ENCODE data around the gene PLA2G5. TPM values are rescaled to one million over a fixed set of nuclear protein-coding genes. Genes with fewer than 3 reads are reported as not detected.

PLA2G5 gene
- total RNA-seq, 6 experiments from 2014 or later, result not detected

DNA sequence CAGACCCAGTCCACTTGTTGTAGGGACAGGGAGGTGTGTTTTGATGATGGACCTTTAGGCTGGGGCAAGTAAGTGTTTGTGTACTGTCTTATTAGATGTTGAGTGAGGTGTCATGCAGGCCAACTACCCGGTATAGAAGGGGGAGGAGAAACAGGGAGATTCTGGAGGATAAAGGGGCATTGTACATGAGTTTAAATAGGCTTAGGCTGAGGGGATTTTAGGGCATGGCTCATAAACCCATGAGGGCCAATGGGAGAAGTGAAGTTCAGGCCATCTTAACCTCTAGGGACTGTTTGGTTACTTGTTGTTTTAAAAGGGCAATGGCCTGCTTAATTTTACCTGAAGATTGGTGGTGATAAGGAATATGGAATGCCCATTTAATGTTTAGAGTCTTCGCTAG is 38.2 kb upstream of the PLA2G5 start:
- peaks cover 30% of the 10 kb centered on the region for H3K27me3 Mint-ChIP-seq (ENCODE audit: insufficient read depth)
- no peaks in the 10 kb centered on the region for H3K9me3 Mint-ChIP-seq
- H3K27ac Mint-ChIP-seq, result no peak overlapping the region
- H3K36me3 Mint-ChIP-seq (ENCODE audit: low read depth), result no peaks in the 10 kb centered on the region
- no peak for DNase-seq
- H3K4me1 Mint-ChIP-seq (ENCODE audit: low read depth), result no peaks in the 10 kb centered on the region
- TF ChIP-seq, protein P1, sequence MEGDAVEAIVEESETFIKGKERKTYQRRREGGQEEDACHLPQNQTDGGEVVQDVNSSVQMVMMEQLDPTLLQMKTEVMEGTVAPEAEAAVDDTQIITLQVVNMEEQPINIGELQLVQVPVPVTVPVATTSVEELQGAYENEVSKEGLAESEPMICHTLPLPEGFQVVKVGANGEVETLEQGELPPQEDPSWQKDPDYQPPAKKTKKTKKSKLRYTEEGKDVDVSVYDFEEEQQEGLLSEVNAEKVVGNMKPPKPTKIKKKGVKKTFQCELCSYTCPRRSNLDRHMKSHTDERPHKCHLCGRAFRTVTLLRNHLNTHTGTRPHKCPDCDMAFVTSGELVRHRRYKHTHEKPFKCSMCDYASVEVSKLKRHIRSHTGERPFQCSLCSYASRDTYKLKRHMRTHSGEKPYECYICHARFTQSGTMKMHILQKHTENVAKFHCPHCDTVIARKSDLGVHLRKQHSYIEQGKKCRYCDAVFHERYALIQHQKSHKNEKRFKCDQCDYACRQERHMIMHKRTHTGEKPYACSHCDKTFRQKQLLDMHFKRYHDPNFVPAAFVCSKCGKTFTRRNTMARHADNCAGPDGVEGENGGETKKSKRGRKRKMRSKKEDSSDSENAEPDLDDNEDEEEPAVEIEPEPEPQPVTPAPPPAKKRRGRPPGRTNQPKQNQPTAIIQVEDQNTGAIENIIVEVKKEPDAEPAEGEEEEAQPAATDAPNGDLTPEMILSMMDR (IDR thresholded peaks at IDR 0.05), result no peak
- no peak overlapping the region for H3K4me3 Mint-ChIP-seq

DNA sequence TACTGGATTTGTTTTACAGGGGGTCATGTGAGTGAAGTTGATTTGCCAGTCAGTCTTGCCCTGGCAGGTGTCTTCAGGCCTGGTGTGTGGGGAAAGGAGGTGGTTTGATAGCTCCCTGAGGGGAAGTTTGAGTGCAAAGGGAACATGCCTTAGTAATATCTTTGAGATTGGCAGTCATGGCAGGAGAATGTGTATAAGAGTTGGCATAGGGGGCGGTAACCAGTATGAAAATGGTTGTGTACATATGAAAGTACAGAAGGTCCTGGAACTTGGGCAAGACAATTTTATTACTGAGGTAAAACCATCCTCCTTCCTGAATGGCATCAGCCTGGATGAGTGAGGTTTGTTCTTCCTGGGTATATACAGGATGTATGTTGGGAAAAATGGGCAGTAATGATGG is 37.6 kb upstream of the PLA2G5 start:
- Mint-ChIP-seq H3K4me1 (ENCODE audit: low read depth) (no peaks in the 10 kb centered on the region), H3K27ac (no peak overlapping the region), H3K36me3 (ENCODE audit: low read depth) (no peaks in the 10 kb centered on the region), H3K9me3 (no peaks in the 10 kb centered on the region), H3K4me3 (no peak overlapping the region), H3K27me3 (ENCODE audit: insufficient read depth) (peaks cover 34% of the 10 kb centered on the region)
- TF ChIP-seq, protein P1 (IDR thresholded peaks at IDR 0.05), result no peak
- no peak for DNase-seq

GRCh38 chr1:20033420-20033819 is 36.6 kb upstream of the PLA2G5 start:
- Mint-ChIP-seq H3K4me3 (no peak overlapping the region), H3K36me3 (ENCODE audit: low read depth) (no peaks in the 10 kb centered on the region), H3K4me1 (ENCODE audit: low read depth) (no peaks in the 10 kb centered on the region), H3K27me3 (ENCODE audit: insufficient read depth) (peaks cover 37% of the 10 kb centered on the region), H3K27ac (no peak overlapping the region), H3K9me3 (no peaks in the 10 kb centered on the region)
- TF ChIP-seq, protein P1 (IDR thresholded peaks at IDR 0.05), result no peak
- DNase-seq, result no peak

DNA sequence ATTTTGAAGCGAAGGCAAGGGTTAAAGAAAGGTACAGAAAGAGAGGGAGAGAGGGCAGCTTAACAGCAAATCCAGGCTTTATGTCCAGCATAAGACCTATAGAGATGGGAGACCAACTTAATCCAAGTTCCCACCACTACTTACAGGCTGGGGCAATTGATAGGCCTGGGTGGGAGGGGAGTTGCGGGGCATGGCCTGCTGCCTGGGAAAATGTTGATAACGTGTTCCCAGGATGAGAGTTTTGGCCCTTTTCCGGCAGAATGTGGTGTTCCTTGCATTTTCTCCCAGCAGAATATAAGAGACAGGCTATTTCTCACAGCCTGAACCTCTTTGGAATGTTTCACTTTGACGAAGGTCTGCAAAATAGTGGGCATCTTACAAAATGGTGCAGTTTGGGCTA is 34.9 kb upstream of the PLA2G5 start:
- TF ChIP-seq, protein P1 (IDR thresholded peaks at IDR 0.05), result no peak
- DNase-seq, result no peak
- Mint-ChIP-seq H3K9me3 (no peaks in the 10 kb centered on the region), H3K27me3 (ENCODE audit: insufficient read depth) (peaks cover 28% of the 10 kb centered on the region), H3K4me3 (no peak overlapping the region), H3K27ac (no peak overlapping the region), H3K4me1 (ENCODE audit: low read depth) (no peaks in the 10 kb centered on the region), H3K36me3 (ENCODE audit: low read depth) (no peaks in the 10 kb centered on the region)

- DNase-seq, result no peak
- H3K36me3 Mint-ChIP-seq (ENCODE audit: low read depth), result no peaks in the 10 kb centered on the region
- no peak overlapping the region for H3K4me3 Mint-ChIP-seq
- no peaks in the 10 kb centered on the region for H3K9me3 Mint-ChIP-seq
- peaks cover 27% of the 10 kb centered on the region for H3K27me3 Mint-ChIP-seq (ENCODE audit: insufficient read depth)
- no peak overlapping the region for H3K27ac Mint-ChIP-seq
- no peaks in the 10 kb centered on the region for H3K4me1 Mint-ChIP-seq (ENCODE audit: low read depth)
- TF ChIP-seq, protein P1 (IDR thresholded peaks at IDR 0.05), result no peak
Observed at GRCh38 chr1:20037877-20038276, 32.1 kb upstream of the PLA2G5 start.

GRCh38 chr1:20047096-20047495 is 22.9 kb upstream of the PLA2G5 start:
- TF ChIP-seq, protein P1 (IDR thresholded peaks at IDR 0.05), result no peak
- no peak for DNase-seq
- Mint-ChIP-seq H3K36me3 (ENCODE audit: low read depth) (peaks cover 5% of the 10 kb centered on the region; the same call in 1 of the 2 replicates), H3K4me1 (ENCODE audit: low read depth) (no peaks in the 10 kb centered on the region; the same call in 1 of the 2 replicates), H3K27me3 (ENCODE audit: insufficient read depth) (0 out of 2 replicates have a peak, but pooled peaks cover 1% of the 10 kb centered on the region), H3K9me3 (peaks cover 20% of the 10 kb centered on the region), H3K27ac (no peak overlapping the region), H3K4me3 (no peak overlapping the region)
